Astrocyte (in vitro differentiated cells and primary cell): ENCODE data around the gene SBF2. TPM values are rescaled to one million over a fixed set of nuclear protein-coding genes. Genes with fewer than 3 reads are reported as not detected.
A peak's percentile ranks its signal among the peaks of the same experiment; 100 is the strongest.

Source experiments
- DNase-seq: peaks from one replicate; pipeline ENCODE4 v3.0.0-alpha.2; 2010; ENCODE audit warnings: low read depth
- FAIRE-seq: peaks from 2 replicates; lab custom pipeline; 2011; peaks lifted over from hg19 to GRCh38; lab: Jason Lieb, UNC
- H2AFZ ChIP-seq: 2 replicates; pipeline ENCODE4 v1.6.0; 2012; ENCODE audit warnings: low read depth, low read length, inconsistent platforms
- H3K27ac ChIP-seq: 2 replicates; pipeline ENCODE4 v1.5.1; 2011; ENCODE audit warnings: low read depth, low read length, inconsistent platforms
- H3K27me3 ChIP-seq: 2 replicates; pipeline ENCODE4 v1.6.0; 2011; ENCODE audit warnings: low read length, inconsistent platforms; ENCODE audit not compliant: insufficient read depth
- H3K36me3 ChIP-seq: 2 replicates; pipeline ENCODE4 v1.5.1; 2011; ENCODE audit warnings: low read length, inconsistent platforms; ENCODE audit not compliant: insufficient read depth
- H3K4me1 ChIP-seq: 2 replicates; pipeline ENCODE4 v1.5.1; 2011; ENCODE audit warnings: low read length, inconsistent platforms; ENCODE audit not compliant: insufficient read depth
- H3K4me2 ChIP-seq: 2 replicates; pipeline ENCODE4 v1.6.0; 2012; ENCODE audit warnings: low read length, inconsistent platforms
- H3K4me3 ChIP-seq: 2 replicates; pipeline ENCODE4 v1.5.1; 2011; ENCODE audit warnings: low read depth, mild to moderate bottlenecking, low read length, inconsistent platforms; ENCODE audit not compliant: insufficient read depth
- H3K79me2 ChIP-seq: 2 replicates; pipeline ENCODE4 v1.6.0; 2012; ENCODE audit warnings: mild to moderate bottlenecking, low read length, inconsistent platforms; ENCODE audit not compliant: insufficient read depth
- H3K9ac ChIP-seq: 2 replicates; pipeline ENCODE4 v1.6.0; 2012; ENCODE audit warnings: mild to moderate bottlenecking, low read length, inconsistent platforms
- H3K9me3 ChIP-seq: 2 replicates; pipeline ENCODE4 v1.5.1; 2012; ENCODE audit warnings: low read depth, mild to moderate bottlenecking, low read length, inconsistent platforms; ENCODE audit not compliant: insufficient read depth
- H4K20me1 ChIP-seq: 2 replicates; pipeline ENCODE4 v1.6.0; 2012; ENCODE audit warnings: low read length, inconsistent platforms; ENCODE audit not compliant: insufficient read depth
- H3K27ac Mint-ChIP-seq: one replicate; pipeline ENCODE4 v1.8.0; 2021; ENCODE audit warnings: mild to moderate bottlenecking, mixed read lengths; ENCODE audit not compliant: unreplicated experiment
- H3K27me3 Mint-ChIP-seq: one replicate; pipeline ENCODE4 v1.8.0; 2021; ENCODE audit warnings: low read depth, mixed read lengths; ENCODE audit not compliant: unreplicated experiment
- H3K36me3 Mint-ChIP-seq: one replicate; pipeline ENCODE4 v1.8.0; 2021; ENCODE audit warnings: low read depth, mixed read lengths; ENCODE audit not compliant: unreplicated experiment
- H3K4me1 Mint-ChIP-seq: one replicate; pipeline ENCODE4 v1.8.0; 2021; ENCODE audit warnings: low read depth, mixed read lengths; ENCODE audit not compliant: unreplicated experiment
- H3K4me3 Mint-ChIP-seq: one replicate; pipeline ENCODE4 v1.8.0; 2021; ENCODE audit warnings: mild to moderate bottlenecking, moderate library complexity, mixed read lengths; ENCODE audit not compliant: unreplicated experiment
- H3K9me3 Mint-ChIP-seq: one replicate; pipeline ENCODE4 v1.8.0; 2021; ENCODE audit warnings: mild to moderate bottlenecking, mixed read lengths; ENCODE audit not compliant: unreplicated experiment
- CTCF ChIP-seq: IDR thresholded peaks from 2 replicates; pipeline ENCODE4 v1.5.1; 2011; ENCODE audit warnings: low read depth, mild to moderate bottlenecking, inconsistent platforms, low read length, moderate library complexity; ENCODE audit not compliant: insufficient read depth
- EZH2 ChIP-seq: IDR thresholded peaks from 2 replicates; pipeline ENCODE4 v1.6.1; 2012; ENCODE audit warnings: mild to moderate bottlenecking, low read length, inconsistent platforms; ENCODE audit not compliant: insufficient read depth
- total RNA-seq: library from RNA; stranded (reverse); gene quantifications from 2 replicates; pipeline ENCODE4 v1.2.1, GENCODE V29; 2021

The SBF2 gene
- total RNA-seq, 1 donor from 2014 or later, result 50.0 TPM

GRCh38 chr11:9739123-9739900 is 554.7 kb downstream of the SBF2 start:
- Histone ChIP-seq H3K36me3 (peaks cover 16% of the 10 kb centered on the region), H3K27ac (no peak overlapping the region)

GRCh38 chr11:9738707-9739106 is 555.3 kb downstream of the SBF2 start:
- H3K4me2 ChIP-seq, result no peak overlapping the region
- Mint-ChIP-seq H3K27ac (peak overlapping the region; percentile 41), H3K4me1 (peaks cover 14% of the 10 kb centered on the region), H3K36me3 (peaks cover 29% of the 10 kb centered on the region), H3K27me3 (no peaks in the 10 kb centered on the region), H3K9me3 (peaks cover 7% of the 10 kb centered on the region), H3K4me3 (no peak overlapping the region)
- H4K20me1 ChIP-seq, result no peaks in the 10 kb centered on the region
- peaks cover 16% of the 10 kb centered on the region for H3K36me3 ChIP-seq
- H3K4me3 ChIP-seq, result no peak overlapping the region
- H3K27me3 ChIP-seq, result no peaks in the 10 kb centered on the region
- DNase-seq (no peak), FAIRE-seq (no peak)
- no peaks in the 10 kb centered on the region for H3K9me3 ChIP-seq
- H3K9ac ChIP-seq, result no peak overlapping the region
- no peak overlapping the region for H2AFZ ChIP-seq
- no peaks in the 10 kb centered on the region for H3K4me1 ChIP-seq
- H3K27ac ChIP-seq, result no peak overlapping the region
- TF ChIP-seq CTCF, result no peak
- no peak for TF ChIP-seq EZH2
- no peaks in the 10 kb centered on the region for H3K79me2 ChIP-seq

More at GRCh38 chr11:9739123-9739900, 554.7 kb downstream of the SBF2 start:
- DNase-seq (no peak), FAIRE-seq (no peak)
- H3K4me3 ChIP-seq, result no peak overlapping the region
- Mint-ChIP-seq H3K9me3 (peaks cover 7% of the 10 kb centered on the region), H3K27me3 (no peaks in the 10 kb centered on the region), H3K4me3 (no peak overlapping the region), H3K4me1 (peaks cover 14% of the 10 kb centered on the region), H3K27ac (peak overlapping the region; percentile 41), H3K36me3 (peaks cover 29% of the 10 kb centered on the region)
- no peaks in the 10 kb centered on the region for H3K9me3 ChIP-seq
- H3K4me2 ChIP-seq, result no peak overlapping the region
- no peaks in the 10 kb centered on the region for H3K27me3 ChIP-seq
- no peaks in the 10 kb centered on the region for H3K79me2 ChIP-seq
- TF ChIP-seq CTCF (no peak), EZH2 (no peak)
- H3K4me1 ChIP-seq, result no peaks in the 10 kb centered on the region
- no peaks in the 10 kb centered on the region for H4K20me1 ChIP-seq
- H2AFZ ChIP-seq, result no peak overlapping the region
- H3K9ac ChIP-seq, result no peak overlapping the region

- Mint-ChIP-seq H3K27me3 (no peaks in the 10 kb centered on the region), H3K4me1 (peaks cover 14% of the 10 kb centered on the region), H3K36me3 (peaks cover 29% of the 10 kb centered on the region), H3K9me3 (peaks cover 7% of the 10 kb centered on the region), H3K4me3 (no peak overlapping the region), H3K27ac (no peak overlapping the region)
- no peak for TF ChIP-seq EZH2
- Histone ChIP-seq H3K9ac (no peak overlapping the region), H3K36me3 (peaks cover 18% of the 10 kb centered on the region), H3K4me2 (no peak overlapping the region), H3K79me2 (no peaks in the 10 kb centered on the region), H2AFZ (no peak overlapping the region), H3K27me3 (no peaks in the 10 kb centered on the region), H3K4me1 (no peaks in the 10 kb centered on the region), H4K20me1 (no peaks in the 10 kb centered on the region), H3K9me3 (no peaks in the 10 kb centered on the region), H3K27ac (no peak overlapping the region), H3K4me3 (no peak overlapping the region)
- DNase-seq (no peak), FAIRE-seq (no peak)
Measured at GRCh38 chr11:9738116-9738515, 555.9 kb downstream of the SBF2 start.
